GM23338 (cell line): ENCODE results near the gene STK32C.

Experiments used
- CREB1 ChIP-seq: fragments of 250-450 bp; sonication (Bioruptor Pico); IDR thresholded peaks from 2 replicates; pipeline ENCODE4 v1.5.0; 2020; ENCODE audit warnings: low read depth, mild to moderate bottlenecking, moderate library complexity
- EZH2 ChIP-seq: fragments of 200-600 bp; sonication (generic); IDR thresholded peaks from one replicate; pipeline ENCODE4 v1.8.0; 2017; ENCODE audit warnings: antibody characterized with exemption, mild to moderate bottlenecking, low read depth; ENCODE audit not compliant: unreplicated experiment
- EZH2phosphoT487 ChIP-seq: fragments of 200-600 bp; sonication (generic); IDR thresholded peaks from one replicate; pipeline ENCODE4 v1.8.1; 2018; ENCODE audit warnings: antibody characterized with exemption; ENCODE audit not compliant: unreplicated experiment
- JUNB ChIP-seq: IDR thresholded peaks from one replicate; pipeline ENCODE4 v1.6.1; 2016; ENCODE audit warnings: antibody characterized with exemption; ENCODE audit not compliant: unreplicated experiment
- NANOG ChIP-seq: IDR thresholded peaks from 2 replicates; pipeline ENCODE4 v1.6.1; 2016; ENCODE audit warnings: antibody characterized with exemption, borderline replicate concordance
- POLR2AphosphoS5 ChIP-seq: IDR thresholded peaks from 2 replicates; pipeline ENCODE4 v1.6.1; 2016; ENCODE audit warnings: antibody characterized with exemption, low read depth
- ZNF114 ChIP-seq: fragments of 250-450 bp; sonication (Bioruptor Pico); IDR thresholded peaks from 2 replicates; pipeline ENCODE4 v1.5.0; 2020; ENCODE audit warnings: mild to moderate bottlenecking, moderate library complexity
- TF ChIP-seq, protein P1 (sequence below), 2 experiments: fragments of 200-600 bp in 1 of 2; sonication (generic) in 1 of 2; conservative IDR thresholded peaks; 2 replicates each; pipeline versions ENCODE4 v1.5.1 to v1.6.1; 2016 to 2017; ENCODE audit warnings: antibody characterized with exemption in 2 of 2, low read depth in 2 of 2, mild to moderate bottlenecking in 2 of 2, moderate library complexity in 1 of 2
- TF ChIP-seq, protein P2 (sequence below): IDR thresholded peaks from 2 replicates; pipeline ENCODE4 v1.6.1; 2016; ENCODE audit warnings: antibody characterized with exemption
- TF ChIP-seq, protein P3 (sequence below): IDR thresholded peaks from one replicate; pipeline ENCODE4 v1.6.1; 2018; ENCODE audit warnings: antibody characterized with exemption; ENCODE audit not compliant: unreplicated experiment

DNA sequence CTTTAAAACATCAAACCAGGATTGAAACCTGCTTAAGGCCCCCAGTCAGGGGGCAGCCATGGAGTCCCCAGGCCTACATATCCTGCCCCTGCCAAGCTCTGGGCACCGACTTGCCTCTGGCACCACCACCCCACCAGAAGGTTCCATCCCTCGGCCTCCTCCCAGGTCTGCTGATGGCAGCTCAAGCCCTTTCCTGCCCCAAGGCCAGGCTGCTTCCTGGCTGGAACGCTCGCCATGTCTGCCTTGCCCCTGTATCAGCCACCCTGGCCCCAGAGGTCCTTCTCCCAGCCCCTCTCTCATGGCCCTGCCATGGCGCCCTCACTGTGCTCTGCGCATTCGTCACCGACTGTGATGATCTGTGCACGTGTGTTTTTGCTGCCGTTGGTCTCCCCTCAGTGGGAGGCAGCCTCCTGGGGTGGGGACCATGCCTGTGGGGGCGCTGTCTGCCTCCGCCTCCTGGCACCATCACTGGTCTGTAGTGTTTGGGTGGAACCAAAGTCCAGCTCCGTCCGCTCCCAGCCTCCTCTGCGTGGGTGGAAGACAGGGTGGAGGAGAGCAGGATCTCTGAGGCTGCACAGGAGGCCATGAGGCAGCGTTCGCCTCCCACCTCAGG is 117.8 kb downstream of the STK32C start:
- TF ChIP-seq EZH2 (no peak), CREB1 (CRISPR knock-in tag) (no peak), POLR2AphosphoS5 (no peak), EZH2phosphoT487 (no peak), ZNF114 (no peak), JUNB (no peak), NANOG (no peak)
- TF ChIP-seq, protein P1, sequence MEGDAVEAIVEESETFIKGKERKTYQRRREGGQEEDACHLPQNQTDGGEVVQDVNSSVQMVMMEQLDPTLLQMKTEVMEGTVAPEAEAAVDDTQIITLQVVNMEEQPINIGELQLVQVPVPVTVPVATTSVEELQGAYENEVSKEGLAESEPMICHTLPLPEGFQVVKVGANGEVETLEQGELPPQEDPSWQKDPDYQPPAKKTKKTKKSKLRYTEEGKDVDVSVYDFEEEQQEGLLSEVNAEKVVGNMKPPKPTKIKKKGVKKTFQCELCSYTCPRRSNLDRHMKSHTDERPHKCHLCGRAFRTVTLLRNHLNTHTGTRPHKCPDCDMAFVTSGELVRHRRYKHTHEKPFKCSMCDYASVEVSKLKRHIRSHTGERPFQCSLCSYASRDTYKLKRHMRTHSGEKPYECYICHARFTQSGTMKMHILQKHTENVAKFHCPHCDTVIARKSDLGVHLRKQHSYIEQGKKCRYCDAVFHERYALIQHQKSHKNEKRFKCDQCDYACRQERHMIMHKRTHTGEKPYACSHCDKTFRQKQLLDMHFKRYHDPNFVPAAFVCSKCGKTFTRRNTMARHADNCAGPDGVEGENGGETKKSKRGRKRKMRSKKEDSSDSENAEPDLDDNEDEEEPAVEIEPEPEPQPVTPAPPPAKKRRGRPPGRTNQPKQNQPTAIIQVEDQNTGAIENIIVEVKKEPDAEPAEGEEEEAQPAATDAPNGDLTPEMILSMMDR (conservative IDR thresholded peaks at IDR 0.05; ENCODE audit: low read depth in 2 of 2), result no peak
- TF ChIP-seq, protein P2, sequence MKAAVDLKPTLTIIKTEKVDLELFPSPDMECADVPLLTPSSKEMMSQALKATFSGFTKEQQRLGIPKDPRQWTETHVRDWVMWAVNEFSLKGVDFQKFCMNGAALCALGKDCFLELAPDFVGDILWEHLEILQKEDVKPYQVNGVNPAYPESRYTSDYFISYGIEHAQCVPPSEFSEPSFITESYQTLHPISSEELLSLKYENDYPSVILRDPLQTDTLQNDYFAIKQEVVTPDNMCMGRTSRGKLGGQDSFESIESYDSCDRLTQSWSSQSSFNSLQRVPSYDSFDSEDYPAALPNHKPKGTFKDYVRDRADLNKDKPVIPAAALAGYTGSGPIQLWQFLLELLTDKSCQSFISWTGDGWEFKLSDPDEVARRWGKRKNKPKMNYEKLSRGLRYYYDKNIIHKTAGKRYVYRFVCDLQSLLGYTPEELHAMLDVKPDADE, result no peak
- TF ChIP-seq, protein P3, sequence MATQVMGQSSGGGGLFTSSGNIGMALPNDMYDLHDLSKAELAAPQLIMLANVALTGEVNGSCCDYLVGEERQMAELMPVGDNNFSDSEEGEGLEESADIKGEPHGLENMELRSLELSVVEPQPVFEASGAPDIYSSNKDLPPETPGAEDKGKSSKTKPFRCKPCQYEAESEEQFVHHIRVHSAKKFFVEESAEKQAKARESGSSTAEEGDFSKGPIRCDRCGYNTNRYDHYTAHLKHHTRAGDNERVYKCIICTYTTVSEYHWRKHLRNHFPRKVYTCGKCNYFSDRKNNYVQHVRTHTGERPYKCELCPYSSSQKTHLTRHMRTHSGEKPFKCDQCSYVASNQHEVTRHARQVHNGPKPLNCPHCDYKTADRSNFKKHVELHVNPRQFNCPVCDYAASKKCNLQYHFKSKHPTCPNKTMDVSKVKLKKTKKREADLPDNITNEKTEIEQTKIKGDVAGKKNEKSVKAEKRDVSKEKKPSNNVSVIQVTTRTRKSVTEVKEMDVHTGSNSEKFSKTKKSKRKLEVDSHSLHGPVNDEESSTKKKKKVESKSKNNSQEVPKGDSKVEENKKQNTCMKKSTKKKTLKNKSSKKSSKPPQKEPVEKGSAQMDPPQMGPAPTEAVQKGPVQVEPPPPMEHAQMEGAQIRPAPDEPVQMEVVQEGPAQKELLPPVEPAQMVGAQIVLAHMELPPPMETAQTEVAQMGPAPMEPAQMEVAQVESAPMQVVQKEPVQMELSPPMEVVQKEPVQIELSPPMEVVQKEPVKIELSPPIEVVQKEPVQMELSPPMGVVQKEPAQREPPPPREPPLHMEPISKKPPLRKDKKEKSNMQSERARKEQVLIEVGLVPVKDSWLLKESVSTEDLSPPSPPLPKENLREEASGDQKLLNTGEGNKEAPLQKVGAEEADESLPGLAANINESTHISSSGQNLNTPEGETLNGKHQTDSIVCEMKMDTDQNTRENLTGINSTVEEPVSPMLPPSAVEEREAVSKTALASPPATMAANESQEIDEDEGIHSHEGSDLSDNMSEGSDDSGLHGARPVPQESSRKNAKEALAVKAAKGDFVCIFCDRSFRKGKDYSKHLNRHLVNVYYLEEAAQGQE, result no peak
